Upper lobe of left lung (tissue), 6 donors: Measurements from ENCODE around the gene POLR2B. TPM values are rescaled to one million over a fixed set of nuclear protein-coding genes. Genes with fewer than 3 reads are reported as not detected.
"Not testable (repeated sequence)": the region's sequence is repeated elsewhere in the genome, so short reads cannot be mapped to it uniquely, and the experiment has no call there.

Experiments
- ATAC-seq, 2 donors: fragments of 200-7000 bp; cut with Tn5 transposase; one replicate each; pipeline ENCODE4 v1.9.1; 2022; ENCODE audit warnings: mild to moderate bottlenecking in 2 of 2, moderate library complexity in 2 of 2; ENCODE audit not compliant: low FRiP score in 2 of 2
- DNase-seq, 2 donors: peaks; one replicate each; pipeline ENCODE4 v3.0.0-alpha.2; 2019 to 2020
- H3K27ac ChIP-seq, 4 donors: fragments of 200-600 bp; sonication (generic); one replicate each; pipeline ENCODE4 v1.5.1; 2016 to 2019
- H3K27me3 ChIP-seq, 4 donors: fragments of 200-600 bp; sonication (generic); one replicate each; pipeline ENCODE4 v1.5.1; 2017 to 2019
- H3K36me3 ChIP-seq, 4 donors: fragments of 200-600 bp; sonication (generic); one replicate each; pipeline ENCODE4 v1.5.1; 2016 to 2019
- H3K4me1 ChIP-seq, 4 donors: fragments of 200-600 bp; sonication (generic); one replicate each; pipeline ENCODE4 v1.5.1; 2018 to 2019
- H3K4me3 ChIP-seq, 4 donors: fragments of 200-600 bp; sonication (generic); one replicate each; pipeline ENCODE4 v1.5.1; 2017 to 2019; ENCODE audit warnings: mild to moderate bottlenecking in 2 of 4, moderate library complexity in 1 of 4
- H3K9me3 ChIP-seq, 4 donors: fragments of 200-600 bp; sonication (generic); one replicate each; pipeline ENCODE4 v1.5.1; 2018 to 2019
- EP300 ChIP-seq, 4 donors: sonication (generic); formaldehyde crosslinking; IDR thresholded peaks; one replicate each; pipeline ENCODE4 v1.5.1; 2017; ENCODE audit warnings: antibody characterized with exemption in 4 of 4, control low read depth in 2 of 4
- POLR2A ChIP-seq, 4 donors: fragments of 450-650 bp; IDR thresholded peaks; one replicate each; pipeline ENCODE4 v1.5.1; 2016 to 2017; ENCODE audit warnings: antibody characterized with exemption in 4 of 4, mild to moderate bottlenecking in 2 of 4
- POLR2AphosphoS5 ChIP-seq, 2 donors: sonication (generic); formaldehyde crosslinking; IDR thresholded peaks; one replicate each; pipeline ENCODE4 v1.5.1; 2017; ENCODE audit warnings: antibody characterized with exemption in 2 of 2
- WGBS, 2 donors: methylation state at CpG; one replicate each; pipeline ENCODE4 v1.1.5; 2017 to 2018; 5-methylcytosine and 5-hydroxymethylcytosine counted together
- total RNA-seq, 6 donors: library from RNA; depleted of rRNA in 4 of 6; stranded (reverse); fragments of >200 nt in 4 of 6; gene quantifications; one replicate each; pipeline versions ENCODE4 v1.1.0 to v1.2.1, GENCODE V29; 2016 to 2021
- TF ChIP-seq, protein P1 (sequence below), 6 experiments: fragments of 450-650 bp in 4 of 6; fragments of 200-600 bp in 2 of 6; sonication (generic) in 2 of 6; IDR thresholded peaks; one replicate each; pipeline ENCODE4 v1.5.1; 2016 to 2019; ENCODE audit warnings: antibody characterized with exemption in 6 of 6
- donor health status: DM: no; HTN: no; CAD: no; lungs with moderate emphysema.
- donor health status: DM: no; HTN: yes; CAD: no; lungs with severe emphysema.

POLR2B gene
- total RNA-seq: 100 to 1,000 TPM in 2 of 6 donors, 10 to 100 TPM in 4; 50.7 to 138 (median 69.4) TPM

DNA sequence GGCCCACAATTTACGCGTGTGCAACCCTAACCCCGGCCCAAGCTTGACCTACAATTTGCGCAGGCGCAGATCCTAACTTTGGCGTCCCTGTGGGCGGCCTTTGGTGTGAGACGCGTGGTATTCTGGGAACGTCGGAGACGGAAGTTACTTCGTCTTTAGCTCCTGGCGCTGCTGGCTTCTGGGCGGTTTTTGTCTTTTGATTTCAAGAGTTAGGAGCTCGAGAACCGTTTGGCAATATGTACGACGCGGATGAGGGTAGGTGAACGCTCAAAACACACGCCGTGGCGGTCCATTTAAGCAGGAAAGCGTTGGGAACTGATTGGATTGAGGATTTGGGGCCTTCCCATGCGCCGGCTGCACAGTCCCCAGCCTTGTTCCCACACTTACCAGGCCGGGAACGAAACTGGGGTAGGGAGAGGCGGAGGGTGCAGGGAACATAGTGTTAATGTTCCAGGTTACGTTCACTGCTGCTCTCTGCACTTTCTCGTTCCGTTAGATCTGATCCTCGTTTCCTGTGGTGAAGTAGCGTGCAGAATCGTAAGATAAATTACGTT is at the start of gene POLR2B:
Gene POLR2B, plus strand, starts transcription at position 147 of the 554 bp plus-strand sequence. Its CDS starts 90 bp downstream, at position 237.
- peak within 1 kb of the TSS; percentile 94 to 99 (median 96) for H3K4me3 ChIP-seq
- WGBS, 2 donors: 0% methylated on average over 25 to 37 of the region's 37 CpGs
- ATAC-seq (peak; percentile 94 to 95), DNase-seq (peak; percentile 88 to 96)
- no peaks in the 10 kb centered on the region for H3K27me3 ChIP-seq
- H3K4me1 ChIP-seq: peaks cover 51 to 67% (median 57%) of the 10 kb centered on the region in 4 donors
- H3K36me3 ChIP-seq: peaks cover 0 to 2% (median 0%) of the 10 kb centered on the region in 4 donors
- H3K9me3 ChIP-seq: no peaks in the 10 kb centered on the region
- peak within 1 kb of the TSS; percentile 87 to 94 (median 90) for H3K27ac ChIP-seq
- TF ChIP-seq EP300 (IDR thresholded peaks at IDR 0.05) (no peak), POLR2AphosphoS5 (IDR thresholded peaks at IDR 0.05) (peak; percentile 81 to 95), POLR2A (IDR thresholded peaks at IDR 0.05) (peak in 3 of 4 donors; percentile 76 to 83 (median 78))
- TF ChIP-seq, protein P1, sequence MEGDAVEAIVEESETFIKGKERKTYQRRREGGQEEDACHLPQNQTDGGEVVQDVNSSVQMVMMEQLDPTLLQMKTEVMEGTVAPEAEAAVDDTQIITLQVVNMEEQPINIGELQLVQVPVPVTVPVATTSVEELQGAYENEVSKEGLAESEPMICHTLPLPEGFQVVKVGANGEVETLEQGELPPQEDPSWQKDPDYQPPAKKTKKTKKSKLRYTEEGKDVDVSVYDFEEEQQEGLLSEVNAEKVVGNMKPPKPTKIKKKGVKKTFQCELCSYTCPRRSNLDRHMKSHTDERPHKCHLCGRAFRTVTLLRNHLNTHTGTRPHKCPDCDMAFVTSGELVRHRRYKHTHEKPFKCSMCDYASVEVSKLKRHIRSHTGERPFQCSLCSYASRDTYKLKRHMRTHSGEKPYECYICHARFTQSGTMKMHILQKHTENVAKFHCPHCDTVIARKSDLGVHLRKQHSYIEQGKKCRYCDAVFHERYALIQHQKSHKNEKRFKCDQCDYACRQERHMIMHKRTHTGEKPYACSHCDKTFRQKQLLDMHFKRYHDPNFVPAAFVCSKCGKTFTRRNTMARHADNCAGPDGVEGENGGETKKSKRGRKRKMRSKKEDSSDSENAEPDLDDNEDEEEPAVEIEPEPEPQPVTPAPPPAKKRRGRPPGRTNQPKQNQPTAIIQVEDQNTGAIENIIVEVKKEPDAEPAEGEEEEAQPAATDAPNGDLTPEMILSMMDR (IDR thresholded peaks at IDR 0.05): no peak

- no peaks in the 10 kb centered on the region for H3K27me3 ChIP-seq
- DNase-seq (no peak), ATAC-seq (peak in 1 of 2 donors; percentile 49)
- H3K27ac ChIP-seq: no peak overlapping the region
- no peaks in the 10 kb centered on the region for H3K9me3 ChIP-seq
- 95 to 97% methylated on average over 5 to 7 of the region's 7 CpGs for WGBS, 2 donors
- TF ChIP-seq EP300 (IDR thresholded peaks at IDR 0.05): no peak
- TF ChIP-seq, protein P1 (IDR thresholded peaks at IDR 0.05): no peak
- peaks cover 7 to 53% (median 24%) of the 10 kb centered on the region in 4 donors for H3K36me3 ChIP-seq
- H3K4me3 ChIP-seq: no peak overlapping the region
- H3K4me1 ChIP-seq: peaks cover 0 to 9% (median 2%) of the 10 kb centered on the region in 4 donors
Observed at GRCh38 chr4:56930638-56931037, 48.1 kb upstream of the POLR2B start.

GRCh38 chr4:56931924-56932323 is 46.8 kb upstream of the POLR2B start:
- ATAC-seq: no peak

GRCh38 chr4:56937262-56937661 is 41.4 kb upstream of the POLR2B start:
- DNase-seq (no peak), ATAC-seq (no peak)
- peaks cover 0 to 9% (median 2%) of the 10 kb centered on the region in 4 donors for H3K4me1 ChIP-seq
- H3K9me3 ChIP-seq: no peaks in the 10 kb centered on the region
- WGBS, 2 donors: 86 to 90% methylated on average over 6 of the region's 6 CpGs
- no peak overlapping the region for H3K4me3 ChIP-seq
- TF ChIP-seq POLR2A (IDR thresholded peaks at IDR 0.05) (no peak), POLR2AphosphoS5 (IDR thresholded peaks at IDR 0.05) (no peak), EP300 (IDR thresholded peaks at IDR 0.05) (no peak)
- TF ChIP-seq, protein P1 (IDR thresholded peaks at IDR 0.05): no peak
- peaks cover 0 to 33% (median 0%) of the 10 kb centered on the region in 4 donors for H3K36me3 ChIP-seq
- H3K27me3 ChIP-seq: no peaks in the 10 kb centered on the region
- H3K27ac ChIP-seq: no peak overlapping the region

More at GRCh38 chr4:56931924-56932323, 46.8 kb upstream of the POLR2B start:
- DNase-seq: no peak
- 76 to 78% methylated on average over 4 of the region's 4 CpGs for WGBS, 2 donors
- Histone ChIP-seq H3K27ac (no peak overlapping the region), H3K36me3 (peaks cover 7 to 44% (median 21%) of the 10 kb centered on the region in 4 donors), H3K9me3 (no peaks in the 10 kb centered on the region), H3K4me1 (peaks cover 0 to 9% (median 2%) of the 10 kb centered on the region in 4 donors), H3K4me3 (no peak overlapping the region), H3K27me3 (no peaks in the 10 kb centered on the region)
- TF ChIP-seq POLR2AphosphoS5 (IDR thresholded peaks at IDR 0.05): no peak
- TF ChIP-seq, protein P1 (IDR thresholded peaks at IDR 0.05): no peak
- no peak for TF ChIP-seq EP300 (IDR thresholded peaks at IDR 0.05)
- no peak for TF ChIP-seq POLR2A (IDR thresholded peaks at IDR 0.05)

GRCh38 chr4:56939826-56940225 is 38.9 kb upstream of the POLR2B start:
- H3K27ac ChIP-seq, H3K9me3 ChIP-seq, H3K27me3 ChIP-seq, DNase-seq, H3K4me3 ChIP-seq, H3K4me1 ChIP-seq, ATAC-seq: not testable (repeated sequence)
- peaks cover 0 to 25% (median 0%) of the 10 kb centered on the region in 4 donors for H3K36me3 ChIP-seq
- 96 to 98% methylated on average over 14 of the region's 14 CpGs for WGBS, 2 donors
